H1 (cell line): ENCODE results near the gene KLF12. TPM values are rescaled to one million over a fixed set of nuclear protein-coding genes. Genes with fewer than 3 reads are reported as not detected.
A peak's percentile ranks its signal among the peaks of the same experiment; 100 is the strongest.

Experiments
- CTCF ChIP-seq, 3 experiments: IDR thresholded peaks; 1 replicate in 2 of 3; 2 replicates in 1 of 3; pipeline versions ENCODE4 v1.5.1 to v1.6.1; 2011; ENCODE audit warnings: low read length in 3 of 3, mild to moderate bottlenecking in 3 of 3, inconsistent platforms in 2 of 3, low read depth in 1 of 3, moderate library complexity in 1 of 3; ENCODE audit not compliant: insufficient read depth in 1 of 3; ENCODE audit errors: control extremely low read depth in 1 of 3
- EZH2 ChIP-seq: fragments of 200-600 bp; sonication (generic); IDR thresholded peaks from 2 replicates; pipeline ENCODE4 v1.7.1; 2012; ENCODE audit warnings: low read depth, mild to moderate bottlenecking, moderate library complexity, low read length, inconsistent platforms; ENCODE audit not compliant: severe bottlenecking
- SIX5 ChIP-seq: IDR thresholded peaks from 2 replicates; pipeline ENCODE4 v1.6.1; 2011; ENCODE audit warnings: mild to moderate bottlenecking, low read depth, low read length
- TAF1 ChIP-seq: IDR thresholded peaks from 2 replicates; pipeline ENCODE4 v1.6.1; 2011; ENCODE audit warnings: mild to moderate bottlenecking, low read depth, low read length
- polyA plus RNA-seq, 7 experiments: library from polyadenylated mRNA; depleted of rRNA in 3 of 7; stranded (reverse) in 5 of 7; unstranded in 2 of 7; fragments of >200 nt in 5 of 7; fragments of 200-250 nt in 2 of 7; gene quantifications; 1 replicate in 5 of 7; 2 replicates in 1 of 7; 4 replicates in 1 of 7; pipeline versions ENCODE4 v1.2.1 to v1.2.3, GENCODE V29; 2011 to 2013; ENCODE audit warnings: missing spikeins in 2 of 7, mixed read lengths in 2 of 7
- total RNA-seq: library from RNA; stranded (reverse); fragmentation: NEBNext Ultra II Directional; extraction: Animal tissue kit (Norgen Biotek cat#: 25700); gene quantifications from 2 replicates; pipeline ENCODE4 v1.2.1, GENCODE V29; 2021

The KLF12 gene
- total and polyA plus RNA-seq, 2 of the 8 experiments (the other 6 are each of a cell fraction or from before 2014, with no cell fraction given) = 6.6 to 12.1 TPM

- TF ChIP-seq CTCF (IDR thresholded peaks at IDR 0.05; ENCODE audit: control extremely low read depth in 1 of 3, insufficient read depth in 1 of 3, low read depth in 1 of 3, low read length in 3 of 3) = no peak
- no peak for TF ChIP-seq SIX5
- TF ChIP-seq TAF1 = peak; percentile 48
- TF ChIP-seq EZH2 = no peak
These were observed 1.3 kb upstream of the KLF12 start (continued) for GRCh38 chr13:74135326-74136083.
